Lower leg skin (tissue), 4 donors: ENCODE results near the gene NAT8L. TPM values are rescaled to one million over a fixed set of nuclear protein-coding genes. Genes with fewer than 3 reads are reported as not detected.

Experiments
- DNase-seq, 2 donors: peaks; one replicate each; pipeline ENCODE4 v3.0.0-alpha.2; 2019; ENCODE audit warnings: low spot score in 2 of 2
- H3K4me3 ChIP-seq: fragments of 200-600 bp; sonication (generic); 2 replicates; pipeline ENCODE4 v1.5.1; 2017; ENCODE audit warnings: mild to moderate bottlenecking, low read depth; ENCODE audit not compliant: poor library complexity, severe bottlenecking
- CTCF ChIP-seq, 3 donors: fragments of 450-650 bp; IDR thresholded peaks; one replicate each; pipeline ENCODE4 v1.5.1; 2016; ENCODE audit warnings: antibody characterized with exemption in 3 of 3, mild to moderate bottlenecking in 3 of 3, moderate library complexity in 2 of 3
- POLR2A ChIP-seq, 2 donors: fragments of 450-650 bp; IDR thresholded peaks; one replicate each; pipeline ENCODE4 v1.6.1; 2016 to 2017; ENCODE audit warnings: antibody characterized with exemption in 2 of 2, mild to moderate bottlenecking in 1 of 2, moderate library complexity in 1 of 2
- WGBS, 2 donors: methylation state at CpG; one replicate each; pipeline ENCODE4 v1.1.5; 2018; 5-methylcytosine and 5-hydroxymethylcytosine counted together
- intact Hi-C: fragments of 100-400 bp; cut with DNase I; formaldehyde crosslinking; loops from one replicate; pipeline ENCODE4 v1.15.0; 2023; ENCODE audit warnings: low total_unique reads
- total RNA-seq, 4 donors: library from RNA; depleted of rRNA; stranded (reverse); fragments of >200 nt; gene quantifications; one replicate each; pipeline ENCODE4 v1.1.0, GENCODE V29; 2016

NAT8L gene
- total RNA-seq, 4 donors from 2014 or later = 0.39 to 1.4 (median 0.97) TPM

- peak in 1 of 2 donors; percentile 69 for DNase-seq
- WGBS, 2 donors = 82 to 84% methylated on average over 15 to 16 of the region's 17 CpGs
- no peak overlapping the region for H3K4me3 ChIP-seq
- no peak for TF ChIP-seq POLR2A (IDR thresholded peaks at IDR 0.05)
- TF ChIP-seq CTCF (IDR thresholded peaks at IDR 0.05) = no peak
- intact Hi-C loops = no loop called here
Observed at GRCh38 chr4:2077537-2078460, 18.7 kb downstream of the NAT8L start.

GRCh38 chr4:2078584-2078983 is 19.5 kb downstream of the NAT8L start:
- H3K4me3 ChIP-seq = no peak overlapping the region
- peak in 1 of 2 donors; percentile 37 for DNase-seq
- WGBS, 2 donors = 69 to 83% methylated on average over 9 of the region's 9 CpGs
- intact Hi-C loops = no loop called here
- TF ChIP-seq POLR2A (IDR thresholded peaks at IDR 0.05) (no peak), CTCF (IDR thresholded peaks at IDR 0.05) (no peak)

GRCh38 chr4:2079006-2079405 is 19.9 kb downstream of the NAT8L start:
- 83 to 90% methylated on average over 5 of the region's 5 CpGs for WGBS, 2 donors
- DNase-seq = peak in 1 of 2 donors; percentile 56
- intact Hi-C loops = no loop called here
- no peak for TF ChIP-seq POLR2A (IDR thresholded peaks at IDR 0.05)
- no peak overlapping the region for H3K4me3 ChIP-seq

- no peak for DNase-seq
- TF ChIP-seq POLR2A (IDR thresholded peaks at IDR 0.05) (no peak), CTCF (IDR thresholded peaks at IDR 0.05) (no peak)
- no peak overlapping the region for H3K4me3 ChIP-seq
- WGBS, 2 donors = 78 to 83% methylated on average over 9 of the region's 9 CpGs
- intact Hi-C loops = no loop called here
Observed at GRCh38 chr4:2079926-2080325, 20.8 kb downstream of the NAT8L start.

GRCh38 chr4:2080429-2081300 is 21.5 kb downstream of the NAT8L start:
- 78 to 84% methylated on average over 17 to 18 of the region's 19 CpGs for WGBS, 2 donors
- no peak overlapping the region for H3K4me3 ChIP-seq
- TF ChIP-seq CTCF (IDR thresholded peaks at IDR 0.05) (no peak), POLR2A (IDR thresholded peaks at IDR 0.05) (no peak)
- intact Hi-C loops = no loop called here
- DNase-seq = peak in 1 of 2 donors; percentile 83

GRCh38 chr4:2081540-2081939 is 22.4 kb downstream of the NAT8L start:
- TF ChIP-seq CTCF (IDR thresholded peaks at IDR 0.05) = no peak
- no peak for TF ChIP-seq POLR2A (IDR thresholded peaks at IDR 0.05)
- 91 to 93% methylated on average over 10 of the region's 10 CpGs for WGBS, 2 donors
- no peak overlapping the region for H3K4me3 ChIP-seq
- intact Hi-C loops = no loop called here
- DNase-seq = peak in 1 of 2 donors; percentile 66
